ENCODE results near the gene KCTD12.

DNA sequence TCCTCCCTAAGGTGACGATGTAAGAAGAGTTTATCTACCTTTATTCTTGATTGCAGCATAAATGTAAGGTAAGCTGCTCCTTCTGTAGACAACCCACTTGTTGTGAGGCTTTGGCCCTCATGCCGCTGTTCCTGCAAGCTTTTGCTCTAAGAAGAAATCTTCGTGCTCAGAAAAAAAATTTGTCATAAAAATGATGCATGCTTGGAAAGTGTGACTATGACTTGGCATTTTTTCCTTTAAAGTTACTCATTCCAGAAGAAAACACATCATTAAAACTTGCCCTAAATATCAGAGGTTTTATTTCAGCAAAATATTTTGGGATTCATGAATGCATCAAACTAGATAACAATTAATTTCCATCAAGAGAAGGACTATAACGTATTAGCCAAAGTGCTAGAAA is 39.8 kb downstream of the KCTD12 start:
- TF ChIP-seq CTCF (IDR thresholded peaks at IDR 0.05; ENCODE audit: low read length) (no peak), EZH2 (optimal IDR thresholded peaks at IDR 0.05; ENCODE audit: low read depth, low read length) (no peak), EZH2phosphoT487 (IDR thresholded peaks at IDR 0.05; ENCODE audit: low read length) (no peak)
